Psoas muscle (tissue), 8 donors: ENCODE measurements around the gene MIB2. TPM values are rescaled to one million over a fixed set of nuclear protein-coding genes. Genes with fewer than 3 reads are reported as not detected.
"Not testable (repeated sequence)": the region's sequence is repeated elsewhere in the genome, so short reads cannot be mapped to it uniquely, and the experiment has no call there.

Source experiments
- ATAC-seq, 4 donors: fragments of 200-7000 bp; cut with Tn5 transposase; one replicate each; pipeline ENCODE4 v1.9.1; 2020; ENCODE audit warnings: moderate library complexity in 3 of 4, mild to moderate bottlenecking in 2 of 4
- DNase-seq, 2 donors: peaks; one replicate each; pipeline ENCODE4 v3.0.0-alpha.2; 2020
- H3K27ac ChIP-seq: fragments of 200-600 bp; one replicate; pipeline ENCODE4 v1.8.0; 2022
- H3K27me3 ChIP-seq, 3 donors: fragments of 200-600 bp in 1 of 3; one replicate each; pipeline versions ENCODE4 v1.6.1 to v1.8.0; 2013 to 2022; ENCODE audit warnings: low read length in 2 of 3, mild to moderate bottlenecking in 2 of 3, moderate library complexity in 1 of 3; ENCODE audit not compliant: insufficient read depth in 3 of 3
- H3K36me3 ChIP-seq, 2 donors: fragments of 200-600 bp in 1 of 2; one replicate each; pipeline versions ENCODE4 v1.6.1 to v1.8.0; 2013 to 2022; ENCODE audit warnings: low read depth in 1 of 2, mild to moderate bottlenecking in 1 of 2, moderate library complexity in 1 of 2; ENCODE audit not compliant: insufficient read depth in 1 of 2
- H3K4me1 ChIP-seq: fragments of 200-600 bp; one replicate; pipeline ENCODE4 v1.8.0; 2022
- H3K4me3 ChIP-seq: fragments of 200-600 bp; one replicate; pipeline ENCODE4 v1.8.0; 2022; ENCODE audit warnings: mild to moderate bottlenecking
- H3K9me3 ChIP-seq: fragments of 200-600 bp; one replicate; pipeline ENCODE4 v1.8.0; 2022
- WGBS, 3 donors: extraction: QIAGEN DNeasy Blood & Tissue Kit; methylation state at CpG; one replicate each; pipeline versions ENCODE4 v1.1.6 to v1.1.7; 2013; 5-methylcytosine and 5-hydroxymethylcytosine counted together
- intact Hi-C, 2 donors: fragments of 100-400 bp; cut with DNase I; formaldehyde crosslinking; loops; one replicate each; pipeline versions ENCODE4 v1.11.0 to v1.14.2; 2022
- polyA plus RNA-seq, 3 donors: library from polyadenylated mRNA; stranded (reverse); fragments of 200-250 nt; gene quantifications; one replicate each; pipeline ENCODE4 v1.2.3, GENCODE V29; 2013
- total RNA-seq, 4 donors: library from RNA; stranded (reverse); fragmentation: NEBNext Ultra II Directional in 2 of 4; extraction: Animal tissue kit (Norgen Biotek cat#: 25700) in 2 of 4; gene quantifications; one replicate each; pipeline versions ENCODE4 v1.2.1 to v1.2.4, GENCODE V29; 2021 to 2023
- TF ChIP-seq, protein P1 (sequence below): fragments of 200-600 bp; IDR thresholded peaks from one replicate; pipeline ENCODE4 v1.8.0; 2022; ENCODE audit warnings: antibody characterized with exemption
- donor health status: healthy with polysubstance abuse.
- donor health status: DM: no; HTN: no; CAD: no; lungs with moderate emphysema.
- donor health status: Bipolar disorder and iron deficiency.
- donor health status: healthy.
- donor health status: DM: yes; HTN: yes; CAD: no.
- donor health status: DM: no; HTN: no; CAD: no.
- donor health status: DM: no; HTN: no; CAD: no.
- donor health status: DM: yes; HTN: yes; CAD: no.

Gene MIB2
- total and polyA plus RNA-seq, 7 donors, result 41.8 to 106 (median 78.7) TPM

DNA sequence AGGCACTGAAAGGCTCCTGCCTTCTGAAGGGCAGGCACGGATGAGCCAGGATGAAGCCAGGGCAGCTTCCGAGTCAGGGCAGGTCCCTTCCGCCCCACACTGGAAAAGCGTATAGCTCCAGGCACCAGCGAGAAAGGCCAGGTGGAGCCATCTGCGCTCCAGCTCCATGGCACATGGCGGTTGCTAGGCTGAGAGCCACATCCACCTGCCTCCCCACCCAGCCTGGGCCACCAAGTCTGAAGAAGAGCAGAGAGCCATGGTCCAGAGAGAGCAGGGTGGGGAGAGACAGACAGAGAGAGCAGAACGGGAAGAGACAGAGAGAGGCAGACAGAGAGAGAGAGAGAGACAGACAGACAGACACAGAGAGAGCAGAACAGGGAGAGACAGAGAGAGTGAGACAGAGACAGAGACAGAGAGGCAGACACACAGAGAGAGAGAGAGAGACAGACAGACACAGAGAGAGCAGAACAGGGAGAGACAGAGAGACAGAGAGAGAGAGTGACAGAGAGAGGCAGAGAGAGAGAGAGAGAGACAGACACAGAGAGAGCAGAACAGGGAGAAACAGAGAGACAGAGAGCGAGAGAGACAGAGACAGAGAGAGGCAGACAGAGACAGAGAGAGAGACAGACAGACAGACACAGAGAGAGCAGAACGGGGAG lies 20.6 kb upstream of the MIB2 start:
- WGBS, 3 donors, result 36 to 45% (median 42%) methylated on average over 10 of the region's 10 CpGs
- intact Hi-C loops, result no loop called here
- H3K4me1 ChIP-seq, result peaks cover 7% of the 10 kb centered on the region
- no peaks in the 10 kb centered on the region for H3K36me3 ChIP-seq
- H3K27ac ChIP-seq, result no peak overlapping the region
- TF ChIP-seq, protein P1, sequence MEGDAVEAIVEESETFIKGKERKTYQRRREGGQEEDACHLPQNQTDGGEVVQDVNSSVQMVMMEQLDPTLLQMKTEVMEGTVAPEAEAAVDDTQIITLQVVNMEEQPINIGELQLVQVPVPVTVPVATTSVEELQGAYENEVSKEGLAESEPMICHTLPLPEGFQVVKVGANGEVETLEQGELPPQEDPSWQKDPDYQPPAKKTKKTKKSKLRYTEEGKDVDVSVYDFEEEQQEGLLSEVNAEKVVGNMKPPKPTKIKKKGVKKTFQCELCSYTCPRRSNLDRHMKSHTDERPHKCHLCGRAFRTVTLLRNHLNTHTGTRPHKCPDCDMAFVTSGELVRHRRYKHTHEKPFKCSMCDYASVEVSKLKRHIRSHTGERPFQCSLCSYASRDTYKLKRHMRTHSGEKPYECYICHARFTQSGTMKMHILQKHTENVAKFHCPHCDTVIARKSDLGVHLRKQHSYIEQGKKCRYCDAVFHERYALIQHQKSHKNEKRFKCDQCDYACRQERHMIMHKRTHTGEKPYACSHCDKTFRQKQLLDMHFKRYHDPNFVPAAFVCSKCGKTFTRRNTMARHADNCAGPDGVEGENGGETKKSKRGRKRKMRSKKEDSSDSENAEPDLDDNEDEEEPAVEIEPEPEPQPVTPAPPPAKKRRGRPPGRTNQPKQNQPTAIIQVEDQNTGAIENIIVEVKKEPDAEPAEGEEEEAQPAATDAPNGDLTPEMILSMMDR, result no peak
- H3K4me3 ChIP-seq, result no peak overlapping the region
- ATAC-seq, result no peak
- H3K9me3 ChIP-seq, result no peaks in the 10 kb centered on the region
- no peak for DNase-seq
- peaks cover 0 to 19% (median 8%) of the 10 kb centered on the region in 3 donors for H3K27me3 ChIP-seq

- intact Hi-C loops, H3K27ac ChIP-seq, ATAC-seq: not testable (repeated sequence)
These were observed 20.0 kb upstream of the MIB2 start for GRCh38 chr1:1595341-1595740.

DNA sequence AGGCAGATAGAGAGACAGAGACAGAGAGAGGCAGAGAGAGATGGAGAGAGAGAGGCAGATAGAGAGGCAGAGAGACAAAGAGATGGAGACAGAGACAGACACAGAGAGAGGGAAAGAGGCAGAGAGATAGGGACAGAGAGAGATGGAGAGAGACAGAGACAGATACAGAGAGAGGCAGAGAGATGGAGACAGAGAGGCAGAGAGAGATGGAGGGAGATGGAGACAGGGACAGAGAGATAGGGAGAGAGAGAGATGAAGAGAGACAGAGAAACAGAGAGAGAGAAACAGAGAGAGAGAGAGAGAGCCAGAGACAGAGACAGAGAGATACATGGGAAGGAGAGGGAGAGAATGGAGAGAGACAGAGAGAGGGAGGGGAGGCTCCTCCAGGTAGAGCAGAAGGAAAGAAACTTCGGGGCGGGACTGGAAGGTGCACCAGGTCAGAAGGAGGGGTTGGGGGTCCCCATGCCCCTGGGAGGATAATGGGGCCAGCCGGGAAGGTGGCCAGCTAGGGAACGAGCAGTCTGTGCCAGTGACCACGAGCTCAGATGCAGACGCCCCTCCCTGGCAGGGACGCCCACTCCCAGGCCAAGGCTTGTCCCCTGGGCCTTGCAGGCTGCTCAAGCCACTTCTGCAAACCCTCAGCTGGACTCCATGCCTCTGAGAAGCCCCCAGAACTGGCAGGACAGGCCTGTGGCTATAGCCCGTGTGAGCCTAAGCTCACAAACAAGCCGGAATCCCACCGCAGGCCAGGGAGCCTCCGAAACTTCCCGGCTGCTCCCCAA lies 18.6 kb upstream of the MIB2 start:
- no peaks in the 10 kb centered on the region for H3K9me3 ChIP-seq
- no peak overlapping the region for H3K27ac ChIP-seq
- no peaks in the 10 kb centered on the region for H3K36me3 ChIP-seq
- DNase-seq, result no peak
- intact Hi-C loops, result no loop called here
- peaks cover 13% of the 10 kb centered on the region for H3K4me1 ChIP-seq
- WGBS, 3 donors, result 29 to 32% (median 30%) methylated on average over 9 to 12 of the region's 12 CpGs
- TF ChIP-seq, protein P1, result no peak
- H3K27me3 ChIP-seq, result peaks cover 0 to 32% (median 19%) of the 10 kb centered on the region in 3 donors
- no peak overlapping the region for H3K4me3 ChIP-seq
- no peak for ATAC-seq

More at GRCh38 chr1:1595341-1595740, 20.0 kb upstream of the MIB2 start:
- H3K9me3 ChIP-seq, DNase-seq, H3K36me3 ChIP-seq, H3K4me3 ChIP-seq, H3K4me1 ChIP-seq: not testable (repeated sequence)
- H3K27me3 ChIP-seq, result peaks cover 0 to 19% (median 10%) of the 10 kb centered on the region in 3 donors
- WGBS, 3 donors, result 79 to 83% (median 83%) methylated on average over 2 of the region's 2 CpGs

- Histone ChIP-seq H3K27me3 (peaks cover 0 to 38% (median 19%) of the 10 kb centered on the region in 3 donors), H3K4me3 (no peak overlapping the region), H3K36me3 (no peaks in the 10 kb centered on the region), H3K4me1 (peaks cover 13% of the 10 kb centered on the region), H3K9me3 (no peaks in the 10 kb centered on the region), H3K27ac (no peak overlapping the region)
- TF ChIP-seq, protein P1, result no peak
- no peak for DNase-seq
- peak; percentile 45 to 53 (median 49) for ATAC-seq
- intact Hi-C loops, result no loop called here
- 15 to 25% (median 15%) methylated on average over 13 to 14 of the region's 16 CpGs for WGBS, 3 donors
These were observed 17.9 kb upstream of the MIB2 start for GRCh38 chr1:1597275-1597930.
